Measurements from ENCODE around the gene GABRE.
A peak's percentile ranks its signal among the peaks of the same experiment; 100 is the strongest.

Gene GABRE

GRCh38 chrX:151985955-151986354 is 11.5 kb upstream of the GABRE start:
- Histone ChIP-seq H3K36me3 (ENCODE audit: insufficient read depth, low read length) (no peaks in the 10 kb centered on the region), H3K27ac (no peak overlapping the region), H3K9ac (ENCODE audit: insufficient read length) (no peak overlapping the region), H3K9me3 (ENCODE audit: low read depth, low read length) (no peaks in the 10 kb centered on the region), H3K4me3 (no peak overlapping the region)
- no peak for DNase-seq (ENCODE audit: low read depth, low spot score)
- TF ChIP-seq FOXP2 (optimal IDR thresholded peaks at IDR 0.05; ENCODE audit: control extremely low read depth, extremely low read length, insufficient read depth), result no peak
- no peak for TF ChIP-seq EZH2 (IDR thresholded peaks at IDR 0.05)
- TF ChIP-seq POLR2AphosphoS5 (IDR thresholded peaks at IDR 0.05; ENCODE audit: borderline replicate concordance, low read depth, low read length), result no peak

GRCh38 chrX:151985531-151985930 is 11.1 kb upstream of the GABRE start:
- Histone ChIP-seq H3K36me3 (ENCODE audit: insufficient read depth, low read length) (no peaks in the 10 kb centered on the region), H3K4me3 (no peak overlapping the region), H3K9me3 (ENCODE audit: low read depth, low read length) (no peaks in the 10 kb centered on the region), H3K9ac (ENCODE audit: insufficient read length) (no peak overlapping the region), H3K27ac (no peak overlapping the region)
- TF ChIP-seq POLR2AphosphoS5 (IDR thresholded peaks at IDR 0.05; ENCODE audit: borderline replicate concordance, low read depth, low read length) (no peak), EZH2 (IDR thresholded peaks at IDR 0.05) (no peak), FOXP2 (optimal IDR thresholded peaks at IDR 0.05; ENCODE audit: control extremely low read depth, extremely low read length, insufficient read depth) (no peak)
- no peak for DNase-seq (ENCODE audit: low read depth, low spot score)

- TF ChIP-seq FOXP2 (optimal IDR thresholded peaks at IDR 0.05; ENCODE audit: control extremely low read depth, extremely low read length, insufficient read depth), result no peak
- H3K36me3 ChIP-seq (ENCODE audit: insufficient read depth, low read length), result no peaks in the 10 kb centered on the region
- no peak for DNase-seq (ENCODE audit: low read depth, low spot score)
- H3K9ac ChIP-seq (ENCODE audit: insufficient read length), result no peak overlapping the region
- H3K27ac ChIP-seq, result no peak overlapping the region
- no peaks in the 10 kb centered on the region for H3K9me3 ChIP-seq (ENCODE audit: low read depth, low read length)
- no peak overlapping the region for H3K4me3 ChIP-seq
Observed at GRCh38 chrX:151984902-151985301, 10.4 kb upstream of the GABRE start.

- DNase-seq (ENCODE audit: low read depth, low spot score), result no peak
- Histone ChIP-seq H3K4me3 (no peak overlapping the region), H3K27ac (no peak overlapping the region), H3K9ac (ENCODE audit: insufficient read length) (no peak overlapping the region), H3K36me3 (ENCODE audit: insufficient read depth, low read length) (no peaks in the 10 kb centered on the region), H3K9me3 (ENCODE audit: low read depth, low read length) (no peaks in the 10 kb centered on the region)
- TF ChIP-seq FOXP2 (optimal IDR thresholded peaks at IDR 0.05; ENCODE audit: control extremely low read depth, extremely low read length, insufficient read depth) (no peak), EZH2 (IDR thresholded peaks at IDR 0.05) (no peak), POLR2AphosphoS5 (IDR thresholded peaks at IDR 0.05; ENCODE audit: borderline replicate concordance, low read depth, low read length) (no peak)
Observed at GRCh38 chrX:151984328-151984727, 9.9 kb upstream of the GABRE start.

GRCh38 chrX:151983186-151983585 is 8.7 kb upstream of the GABRE start:
- no peaks in the 10 kb centered on the region for H3K36me3 ChIP-seq (ENCODE audit: insufficient read depth, low read length)
- DNase-seq (ENCODE audit: low read depth, low spot score), result no peak
- TF ChIP-seq EZH2 (IDR thresholded peaks at IDR 0.05), result no peak
- TF ChIP-seq FOXP2 (optimal IDR thresholded peaks at IDR 0.05; ENCODE audit: control extremely low read depth, extremely low read length, insufficient read depth), result no peak
- no peak for TF ChIP-seq POLR2AphosphoS5 (IDR thresholded peaks at IDR 0.05; ENCODE audit: borderline replicate concordance, low read depth, low read length)
- H3K27ac ChIP-seq, result no peak overlapping the region
- H3K9me3 ChIP-seq (ENCODE audit: low read depth, low read length), result no peaks in the 10 kb centered on the region
- no peak overlapping the region for H3K9ac ChIP-seq (ENCODE audit: insufficient read length)
- no peak overlapping the region for H3K4me3 ChIP-seq

GRCh38 chrX:151982222-151982621 is 7.7 kb upstream of the GABRE start:
- no peaks in the 10 kb centered on the region for H3K9me3 ChIP-seq (ENCODE audit: low read depth, low read length)
- no peak for TF ChIP-seq POLR2AphosphoS5 (IDR thresholded peaks at IDR 0.05; ENCODE audit: borderline replicate concordance, low read depth, low read length)
- no peak for TF ChIP-seq FOXP2 (optimal IDR thresholded peaks at IDR 0.05; ENCODE audit: control extremely low read depth, extremely low read length, insufficient read depth)
- no peak for TF ChIP-seq EZH2 (IDR thresholded peaks at IDR 0.05)
- peak overlapping the region; percentile 60; the same call in 1 of the 2 replicates for H3K27ac ChIP-seq
- H3K4me3 ChIP-seq, result 0 out of 2 replicates have a peak overlapping the region, but pooled peaks have one; percentile 38
- H3K36me3 ChIP-seq (ENCODE audit: insufficient read depth, low read length), result no peaks in the 10 kb centered on the region
- peak; percentile 20 for DNase-seq (ENCODE audit: low read depth, low spot score)
- H3K9ac ChIP-seq (ENCODE audit: insufficient read length), result no peak overlapping the region

GRCh38 chrX:151981129-151981528 is 6.7 kb upstream of the GABRE start:
- TF ChIP-seq POLR2AphosphoS5 (IDR thresholded peaks at IDR 0.05; ENCODE audit: borderline replicate concordance, low read depth, low read length) (no peak), FOXP2 (optimal IDR thresholded peaks at IDR 0.05; ENCODE audit: control extremely low read depth, extremely low read length, insufficient read depth) (no peak), EZH2 (IDR thresholded peaks at IDR 0.05) (no peak)
- H3K27ac ChIP-seq, result no peak overlapping the region
- H3K9ac ChIP-seq (ENCODE audit: insufficient read length), result no peak overlapping the region
- H3K36me3 ChIP-seq (ENCODE audit: insufficient read depth, low read length), result no peaks in the 10 kb centered on the region
- H3K9me3 ChIP-seq (ENCODE audit: low read depth, low read length), result no peaks in the 10 kb centered on the region
- no peak overlapping the region for H3K4me3 ChIP-seq
- no peak for DNase-seq (ENCODE audit: low read depth, low spot score)

- H3K36me3 ChIP-seq (ENCODE audit: insufficient read depth, low read length), result no peaks in the 10 kb centered on the region
- no peak for TF ChIP-seq EZH2 (IDR thresholded peaks at IDR 0.05)
- no peak for TF ChIP-seq POLR2AphosphoS5 (IDR thresholded peaks at IDR 0.05; ENCODE audit: borderline replicate concordance, low read depth, low read length)
- TF ChIP-seq FOXP2 (optimal IDR thresholded peaks at IDR 0.05; ENCODE audit: control extremely low read depth, extremely low read length, insufficient read depth), result no peak
- H3K4me3 ChIP-seq, result no peak overlapping the region
- H3K27ac ChIP-seq, result no peak overlapping the region
- no peak overlapping the region for H3K9ac ChIP-seq (ENCODE audit: insufficient read length)
- no peak for DNase-seq (ENCODE audit: low read depth, low spot score)
- no peaks in the 10 kb centered on the region for H3K9me3 ChIP-seq (ENCODE audit: low read depth, low read length)
Observed at GRCh38 chrX:151977923-151978322, 3.4 kb upstream of the GABRE start.

GRCh38 chrX:151977009-151977408 is 2.5 kb upstream of the GABRE start:
- TF ChIP-seq EZH2 (IDR thresholded peaks at IDR 0.05), result no peak
- TF ChIP-seq FOXP2 (optimal IDR thresholded peaks at IDR 0.05; ENCODE audit: control extremely low read depth, extremely low read length, insufficient read depth), result no peak
- no peak for TF ChIP-seq POLR2AphosphoS5 (IDR thresholded peaks at IDR 0.05; ENCODE audit: borderline replicate concordance, low read depth, low read length)
- no peak overlapping the region for H3K27ac ChIP-seq
- no peak overlapping the region for H3K9ac ChIP-seq (ENCODE audit: insufficient read length)
- H3K36me3 ChIP-seq (ENCODE audit: insufficient read depth, low read length), result no peaks in the 10 kb centered on the region
- no peak overlapping the region for H3K4me3 ChIP-seq
- no peaks in the 10 kb centered on the region for H3K9me3 ChIP-seq (ENCODE audit: low read depth, low read length)
- no peak for DNase-seq (ENCODE audit: low read depth, low spot score)

All from SK-N-MC (cell line).